Liver (tissue), 9 donors: ENCODE measurements around the gene XAF1. TPM values are rescaled to one million over a fixed set of nuclear protein-coding genes. Genes with fewer than 3 reads are reported as not detected.
A peak's percentile ranks its signal among the peaks of the same experiment; 100 is the strongest.

Experiments
- DNase-seq: peaks from one replicate; pipeline ENCODE4 v3.0.0-alpha.2; 2017; ENCODE audit warnings: low spot score
- H3K27ac ChIP-seq, 2 donors: one replicate each; pipeline ENCODE4 v1.7.0; 2013; ENCODE audit warnings: inconsistent platforms in 2 of 2, low read length in 2 of 2, control low read depth in 1 of 2, low read depth in 1 of 2, mild to moderate bottlenecking in 1 of 2
- H3K27me3 ChIP-seq, 4 donors: one replicate each; pipeline versions ENCODE4 v1.6.1 to v1.7.0; 2013; ENCODE audit warnings: low read length in 3 of 4, inconsistent platforms in 1 of 4, mild to moderate bottlenecking in 1 of 4, moderate library complexity in 1 of 4; ENCODE audit not compliant: control insufficient read depth in 4 of 4, insufficient read depth in 4 of 4
- H3K36me3 ChIP-seq, 4 donors: one replicate each; pipeline versions ENCODE4 v1.6.1 to v1.7.0; 2013; ENCODE audit warnings: low read length in 3 of 4, mild to moderate bottlenecking in 3 of 4, low read depth in 1 of 4, moderate library complexity in 1 of 4; ENCODE audit not compliant: control insufficient read depth in 4 of 4, insufficient read depth in 3 of 4
- H3K4me1 ChIP-seq, 4 donors: one replicate each; pipeline versions ENCODE4 v1.6.1 to v1.7.0; 2013; ENCODE audit warnings: low read length in 3 of 4, mild to moderate bottlenecking in 3 of 4, moderate library complexity in 1 of 4; ENCODE audit not compliant: control insufficient read depth in 4 of 4, insufficient read depth in 4 of 4
- H3K4me3 ChIP-seq, 3 donors: one replicate each; pipeline versions ENCODE4 v1.6.1 to v1.7.0; 2013; ENCODE audit warnings: low read length in 3 of 3, control low read depth in 1 of 3, low read depth in 1 of 3, mild to moderate bottlenecking in 1 of 3
- H3K9ac ChIP-seq, 2 donors: one replicate each; pipeline ENCODE4 v1.7.0; 2013; ENCODE audit warnings: low read length in 2 of 2, mild to moderate bottlenecking in 2 of 2, moderate library complexity in 2 of 2, control low read depth in 1 of 2, low read depth in 1 of 2
- H3K9me3 ChIP-seq, 4 donors: one replicate each; pipeline versions ENCODE4 v1.6.1 to v1.7.0; 2013; ENCODE audit warnings: low read length in 3 of 4; ENCODE audit not compliant: control insufficient read depth in 4 of 4
- ATF3 ChIP-seq: IDR thresholded peaks from 2 replicates; pipeline ENCODE4 v1.6.1; 2016; ENCODE audit warnings: antibody characterized with exemption
- CTCF ChIP-seq: fragments of 150-350 bp; IDR thresholded peaks from 2 replicates; pipeline ENCODE4 v1.5.1; 2017; ENCODE audit warnings: improper control_type of control experiment, low read depth, low read length; ENCODE audit not compliant: missing input control
- EGR1 ChIP-seq, 2 donors: IDR thresholded peaks; 2 replicates each; pipeline ENCODE4 v1.6.1; 2016 to 2018; ENCODE audit warnings: antibody characterized with exemption in 2 of 2, low read depth in 2 of 2
- FOXA1 ChIP-seq: IDR thresholded peaks from 2 replicates; pipeline ENCODE4 v1.6.1; 2016; ENCODE audit warnings: antibody characterized with exemption
- FOXA2 ChIP-seq: IDR thresholded peaks from 2 replicates; pipeline ENCODE4 v1.6.1; 2016; ENCODE audit warnings: antibody characterized with exemption
- GABPA ChIP-seq, 2 donors: IDR thresholded peaks in 1 of 2; conservative IDR thresholded peaks in 1 of 2; 2 replicates each; pipeline ENCODE4 v1.6.1; 2016; ENCODE audit warnings: antibody characterized with exemption in 2 of 2, mild to moderate bottlenecking in 1 of 2, moderate library complexity in 1 of 2
- HNF4A ChIP-seq, 2 donors: conservative IDR thresholded peaks; 2 replicates each; pipeline ENCODE4 v1.6.1; 2016; ENCODE audit warnings: antibody characterized with exemption in 2 of 2, mild to moderate bottlenecking in 2 of 2
- HNF4G ChIP-seq: IDR thresholded peaks from 2 replicates; pipeline ENCODE4 v1.6.1; 2016; ENCODE audit warnings: antibody characterized with exemption
- JUND ChIP-seq, 2 donors: IDR thresholded peaks; 2 replicates each; pipeline ENCODE4 v1.6.1; 2016; ENCODE audit warnings: antibody characterized with exemption in 2 of 2
- MAX ChIP-seq: IDR thresholded peaks from 2 replicates; pipeline ENCODE4 v1.6.1; 2016; ENCODE audit warnings: antibody characterized with exemption
- NR2F2 ChIP-seq: IDR thresholded peaks from 2 replicates; pipeline ENCODE4 v1.6.1; 2016; ENCODE audit warnings: antibody characterized with exemption
- RAD21 ChIP-seq, 2 donors: IDR thresholded peaks; 2 replicates each; pipeline ENCODE4 v1.6.1; 2016; ENCODE audit warnings: antibody characterized with exemption in 2 of 2, mild to moderate bottlenecking in 2 of 2
- REST ChIP-seq: IDR thresholded peaks from 2 replicates; pipeline ENCODE4 v1.6.1; 2016; ENCODE audit warnings: antibody characterized with exemption, mild to moderate bottlenecking
- RXRA ChIP-seq, 2 donors: IDR thresholded peaks; 2 replicates each; pipeline ENCODE4 v1.6.1; 2017 to 2018; ENCODE audit warnings: antibody characterized with exemption in 2 of 2, mild to moderate bottlenecking in 1 of 2
- SP1 ChIP-seq: IDR thresholded peaks from 2 replicates; pipeline ENCODE4 v1.6.1; 2018; ENCODE audit warnings: antibody characterized with exemption, mild to moderate bottlenecking
- TAF1 ChIP-seq: conservative IDR thresholded peaks from 2 replicates; pipeline ENCODE4 v1.6.1; 2016; ENCODE audit warnings: antibody characterized with exemption, mild to moderate bottlenecking
- YY1 ChIP-seq: IDR thresholded peaks from 2 replicates; pipeline ENCODE4 v1.6.1; 2016; ENCODE audit warnings: antibody characterized with exemption, mild to moderate bottlenecking
- ZBTB33 ChIP-seq: IDR thresholded peaks from 2 replicates; pipeline ENCODE4 v1.6.1; 2016; ENCODE audit warnings: antibody characterized with exemption
- WGBS: extraction: QIAGEN DNeasy Blood & Tissue Kit; methylation state at CpG from one replicate; pipeline ENCODE4 v1.1.7; 2013; 5-methylcytosine and 5-hydroxymethylcytosine counted together
- polyA plus RNA-seq, 2 donors: library from polyadenylated mRNA; stranded (reverse) in 1 of 2; unstranded in 1 of 2; fragments of 200-250 nt in 1 of 2; fragments of >200 nt in 1 of 2; fragmentation: Nextera tagmentation in 1 of 2; extraction: Ambion mirVana in 1 of 2; gene quantifications; one replicate each; pipeline versions ENCODE4 v1.2.1 to v1.2.3, GENCODE V29; 2013 to 2015
- total RNA-seq, 2 donors: library from RNA; depleted of rRNA; stranded (reverse); fragments of >200 nt; gene quantifications; one replicate each; pipeline ENCODE4 v1.2.3, GENCODE V29; 2014
- donor health status: healthy.
- donor health status: healthy.
- donor health status: healthy.
- donor health status: healthy.
- donor health status: healthy.

XAF1 gene
- total and polyA plus RNA-seq, 4 donors: 6.7 to 33.9 (median 19.2) TPM

GRCh38 chr17:6796017-6796886, 40.4 kb downstream of the XAF1 start:
- DNase-seq: no peak
- H3K36me3 ChIP-seq: no peaks in the 10 kb centered on the region
- peaks cover 4 to 34% (median 27%) of the 10 kb centered on the region in 4 donors for H3K4me1 ChIP-seq
- TF ChIP-seq GABPA (IDR thresholded peaks at IDR 0.05 in 1 of 2, conservative IDR thresholded peaks at IDR 0.05 in 1 of 2) (peak in 1 of 2 donors; percentile 47), EGR1 (IDR thresholded peaks at IDR 0.05; ENCODE audit: low read depth in 2 of 2) (peak in 1 of 2 donors; percentile 31), RAD21 (IDR thresholded peaks at IDR 0.05) (peak; percentile 26), YY1 (peak; percentile 61), NR2F2 (no peak), ZBTB33 (peak; percentile 87), ATF3 (peak; percentile 37), MAX (peak; percentile 46), TAF1 (no peak), REST (no peak), FOXA2 (peak; percentile 56), CTCF (no peak), HNF4G (peak; percentile 55), JUND (IDR thresholded peaks at IDR 0.05) (peak; percentile 79 to 84), HNF4A (conservative IDR thresholded peaks at IDR 0.05) (peak; percentile 89 to 90), RXRA (IDR thresholded peaks at IDR 0.05) (peak; percentile 35 to 81), FOXA1 (peak; percentile 50), SP1 (peak; percentile 76)
- H3K4me3 ChIP-seq: peak overlapping the region in 1 of 3 donors; percentile 3
- H3K9me3 ChIP-seq: no peaks in the 10 kb centered on the region
- H3K9ac ChIP-seq: no peak overlapping the region
- H3K27me3 ChIP-seq: no peaks in the 10 kb centered on the region
- WGBS: 26% methylated on average over 10 of the region's 10 CpGs
- peak overlapping the region; percentile 80 to 85 for H3K27ac ChIP-seq
